MM.1S (cell line): ENCODE measurements around the gene BCAP31.
A peak's percentile ranks its signal among the peaks of the same experiment; 100 is the strongest.

Experiments used
- DNase-seq: peaks from one replicate; pipeline ENCODE4 v3.0.0-alpha.2; 2015
- H2AFZ ChIP-seq: fragments of 300-600 bp; sonication (generic); 2 replicates; pipeline ENCODE4 v1.6.0; 2016; ENCODE audit warnings: antibody characterized with exemption, low read length
- H3F3A ChIP-seq: fragments of 300-600 bp; sonication (generic); 2 replicates; pipeline ENCODE4 v1.6.1; 2016; ENCODE audit warnings: mild to moderate bottlenecking, antibody characterized with exemption, low read length, moderate library complexity, mixed read lengths; ENCODE audit not compliant: insufficient read depth
- H3K27ac ChIP-seq: fragments of 300-600 bp; sonication (generic); 2 replicates; pipeline ENCODE4 v1.5.1; 2016; ENCODE audit warnings: mild to moderate bottlenecking, low read length
- H3K27me3 ChIP-seq: fragments of 300-600 bp; sonication (generic); replicated peaks from 2 replicates; pipeline ENCODE4 v1.6.0; 2016; ENCODE audit warnings: low read length; ENCODE audit not compliant: insufficient read depth
- H3K36me3 ChIP-seq: fragments of 300-600 bp; sonication (generic); replicated peaks from 2 replicates; pipeline ENCODE4 v1.6.1; 2016; ENCODE audit warnings: mild to moderate bottlenecking, low read length, mixed read lengths; ENCODE audit not compliant: insufficient read depth
- H3K4me1 ChIP-seq: fragments of 300-600 bp; sonication (generic); 2 replicates; pipeline ENCODE4 v1.6.1; 2016; ENCODE audit warnings: low read length, mixed read lengths
- H3K4me2 ChIP-seq: fragments of 300-600 bp; sonication (generic); 2 replicates; pipeline ENCODE4 v1.6.0; 2016; ENCODE audit warnings: low read depth, low read length
- H3K4me3 ChIP-seq: fragments of 300-600 bp; sonication (generic); 2 replicates; pipeline ENCODE4 v1.5.1; 2016; ENCODE audit warnings: low read length, mixed read lengths
- H3K79me2 ChIP-seq: fragments of 300-600 bp; sonication (generic); 2 replicates; pipeline ENCODE4 v1.6.1; 2016; ENCODE audit warnings: mixed run types, low read length, mixed read lengths
- H3K9ac ChIP-seq: fragments of 300-600 bp; sonication (generic); 2 replicates; pipeline ENCODE4 v1.6.1; 2016; ENCODE audit warnings: low read length, mixed read lengths
- H3K9me2 ChIP-seq: fragments of 300-600 bp; sonication (generic); replicated peaks from 2 replicates; pipeline ENCODE4 v1.6.1; 2016; ENCODE audit warnings: mild to moderate bottlenecking, low read length, mixed read lengths; ENCODE audit not compliant: insufficient read depth
- H3K9me3 ChIP-seq: fragments of 300-600 bp; sonication (generic); replicated peaks from 2 replicates; pipeline ENCODE4 v1.6.1; 2016; ENCODE audit warnings: mild to moderate bottlenecking, low read length, mixed read lengths; ENCODE audit not compliant: insufficient read depth
- H4K20me1 ChIP-seq: fragments of 300-600 bp; sonication (generic); 2 replicates; pipeline ENCODE4 v1.6.1; 2016; ENCODE audit warnings: mild to moderate bottlenecking, low read length, moderate library complexity, mixed read lengths; ENCODE audit not compliant: insufficient read depth
- EZH2 ChIP-seq: fragments of 300-600 bp; sonication (generic); optimal IDR thresholded peaks from 2 replicates; pipeline ENCODE3; 2017; ENCODE audit warnings: low read depth, mild to moderate bottlenecking, antibody characterized with exemption, low read length, mixed read lengths
- EZH2phosphoT487 ChIP-seq: fragments of 300-600 bp; sonication (generic); IDR thresholded peaks from 2 replicates; pipeline ENCODE4 v1.6.1; 2018; ENCODE audit warnings: antibody characterized with exemption, low read length
- TF ChIP-seq, protein P1 (sequence below): fragments of 300-600 bp; sonication (generic); IDR thresholded peaks from 2 replicates; pipeline ENCODE4 v1.5.1; 2016; ENCODE audit warnings: antibody characterized with exemption, low read length, mixed read lengths

BCAP31 gene

GRCh38 chrX:153723351-153724251, 586 bp downstream of the BCAP31 start:
- H3F3A ChIP-seq, result no peaks in the 10 kb centered on the region
- H3K4me2 ChIP-seq, result peak overlapping the region; percentile 92
- DNase-seq, result peak; percentile 54
- peak overlapping the region; percentile 53 for H3K9ac ChIP-seq
- H3K79me2 ChIP-seq, result peaks cover 45% of the 10 kb centered on the region
- no peaks in the 10 kb centered on the region for H3K27me3 ChIP-seq
- no peaks in the 10 kb centered on the region for H4K20me1 ChIP-seq
- peak overlapping the region; percentile 59; the same call in 1 of the 2 replicates for H3K27ac ChIP-seq
- H3K36me3 ChIP-seq, result 0 out of 2 replicates have a peak, but pooled peaks cover 2% of the 10 kb centered on the region
- peaks cover 17% of the 10 kb centered on the region for H3K4me1 ChIP-seq
- H3K9me3 ChIP-seq, result no peaks in the 10 kb centered on the region
- 0 out of 2 replicates have a peak overlapping the region, but pooled peaks have one; percentile 31 for H2AFZ ChIP-seq
- TF ChIP-seq, protein P1, sequence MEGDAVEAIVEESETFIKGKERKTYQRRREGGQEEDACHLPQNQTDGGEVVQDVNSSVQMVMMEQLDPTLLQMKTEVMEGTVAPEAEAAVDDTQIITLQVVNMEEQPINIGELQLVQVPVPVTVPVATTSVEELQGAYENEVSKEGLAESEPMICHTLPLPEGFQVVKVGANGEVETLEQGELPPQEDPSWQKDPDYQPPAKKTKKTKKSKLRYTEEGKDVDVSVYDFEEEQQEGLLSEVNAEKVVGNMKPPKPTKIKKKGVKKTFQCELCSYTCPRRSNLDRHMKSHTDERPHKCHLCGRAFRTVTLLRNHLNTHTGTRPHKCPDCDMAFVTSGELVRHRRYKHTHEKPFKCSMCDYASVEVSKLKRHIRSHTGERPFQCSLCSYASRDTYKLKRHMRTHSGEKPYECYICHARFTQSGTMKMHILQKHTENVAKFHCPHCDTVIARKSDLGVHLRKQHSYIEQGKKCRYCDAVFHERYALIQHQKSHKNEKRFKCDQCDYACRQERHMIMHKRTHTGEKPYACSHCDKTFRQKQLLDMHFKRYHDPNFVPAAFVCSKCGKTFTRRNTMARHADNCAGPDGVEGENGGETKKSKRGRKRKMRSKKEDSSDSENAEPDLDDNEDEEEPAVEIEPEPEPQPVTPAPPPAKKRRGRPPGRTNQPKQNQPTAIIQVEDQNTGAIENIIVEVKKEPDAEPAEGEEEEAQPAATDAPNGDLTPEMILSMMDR, result peak; percentile 40; the same call in 1 of the 2 replicates
- TF ChIP-seq EZH2 (no peak), EZH2phosphoT487 (no peak)
- H3K4me3 ChIP-seq, result peak overlapping the region; percentile 69
- H3K9me2 ChIP-seq, result no peaks in the 10 kb centered on the region

DNA sequence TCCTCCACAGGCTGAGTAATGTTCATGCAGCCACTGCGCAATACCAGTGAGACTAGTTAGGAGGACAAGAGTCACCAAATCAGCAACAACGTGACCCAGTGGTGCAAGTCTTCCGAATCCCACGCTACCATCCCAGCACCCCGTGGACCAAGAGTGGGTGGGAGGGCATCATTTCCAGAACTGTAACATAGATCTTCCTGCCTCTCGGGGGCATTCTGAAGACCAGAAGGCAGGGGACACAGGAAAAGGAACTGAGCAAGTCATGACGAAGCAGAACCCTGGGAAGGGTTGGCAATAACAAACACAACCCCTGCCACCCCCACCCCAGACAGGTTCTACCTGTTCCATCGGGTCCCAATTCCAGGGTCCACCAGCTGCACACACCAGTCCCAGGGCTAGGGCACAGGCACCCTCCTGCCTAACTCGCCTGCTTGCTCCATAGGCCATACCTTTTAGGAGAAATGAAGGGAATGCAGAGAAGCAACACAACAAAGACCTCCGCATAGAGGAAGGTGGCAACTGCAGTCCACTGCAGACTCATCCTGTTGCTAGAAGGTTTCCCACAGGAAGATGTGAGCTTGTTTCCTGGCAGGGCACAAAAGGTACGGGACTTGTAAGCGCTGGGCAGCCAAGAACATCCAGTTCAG, 1.4 kb downstream of the BCAP31 start:
- no peaks in the 10 kb centered on the region for H3F3A ChIP-seq
- H4K20me1 ChIP-seq, result no peaks in the 10 kb centered on the region
- H3K79me2 ChIP-seq, result peaks cover 45% of the 10 kb centered on the region
- no peaks in the 10 kb centered on the region for H3K27me3 ChIP-seq
- no peak overlapping the region for H2AFZ ChIP-seq
- no peaks in the 10 kb centered on the region for H3K9me2 ChIP-seq
- H3K9ac ChIP-seq, result peak overlapping the region; percentile 53
- peaks cover 17% of the 10 kb centered on the region for H3K4me1 ChIP-seq
- H3K9me3 ChIP-seq, result no peaks in the 10 kb centered on the region
- H3K36me3 ChIP-seq, result 0 out of 2 replicates have a peak, but pooled peaks cover 2% of the 10 kb centered on the region
- H3K27ac ChIP-seq, result no peak overlapping the region
- TF ChIP-seq, protein P1, result no peak
- TF ChIP-seq EZH2 (no peak), EZH2phosphoT487 (no peak)
- H3K4me3 ChIP-seq, result peak overlapping the region; percentile 69
- H3K4me2 ChIP-seq, result peak overlapping the region; percentile 92
- DNase-seq, result no peak

DNA sequence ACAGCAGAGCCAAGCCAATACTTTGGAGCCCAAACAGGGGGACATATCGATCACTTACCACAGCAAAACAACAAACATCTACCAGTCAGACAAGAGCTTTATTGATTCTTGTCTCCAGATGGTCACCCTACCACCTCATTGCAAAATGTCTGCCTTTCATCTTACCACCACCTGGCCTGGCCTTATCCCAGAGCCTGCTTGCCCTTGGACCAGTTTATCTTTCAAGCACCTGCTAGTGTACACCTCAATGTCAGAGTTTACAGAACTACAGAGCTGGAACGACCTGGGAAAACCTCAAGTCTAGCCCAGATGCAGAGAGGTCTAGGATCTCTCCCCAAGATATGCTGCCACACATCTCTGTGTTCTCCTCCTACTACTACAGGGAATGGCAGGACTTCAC, 4.5 kb downstream of the BCAP31 start:
- Histone ChIP-seq H3K4me1 (no peaks in the 10 kb centered on the region), H3F3A (no peaks in the 10 kb centered on the region), H3K4me3 (no peak overlapping the region), H3K27ac (no peak overlapping the region), H3K27me3 (no peaks in the 10 kb centered on the region), H3K9me3 (no peaks in the 10 kb centered on the region), H3K9me2 (no peaks in the 10 kb centered on the region), H3K4me2 (no peak overlapping the region), H3K36me3 (peaks cover 2% of the 10 kb centered on the region; the same call in 1 of the 2 replicates), H3K79me2 (peaks cover 42% of the 10 kb centered on the region), H4K20me1 (no peaks in the 10 kb centered on the region), H2AFZ (no peak overlapping the region), H3K9ac (no peak overlapping the region)
- TF ChIP-seq, protein P1, result no peak
- TF ChIP-seq EZH2, result no peak
- no peak for TF ChIP-seq EZH2phosphoT487
- no peak for DNase-seq
